Vagina (tissue), 2 donors: ENCODE data around the gene SPHK1.

Experiments used
- POLR2A ChIP-seq, 2 donors: fragments of 450-650 bp; IDR thresholded peaks; one replicate each; pipeline ENCODE4 v1.6.1; 2017; ENCODE audit warnings: antibody characterized with exemption in 2 of 2, mild to moderate bottlenecking in 2 of 2, moderate library complexity in 2 of 2
- TF ChIP-seq, protein P1 (sequence below), 3 experiments: fragments of 450-650 bp in 2 of 3; fragments of 200-600 bp in 1 of 3; sonication (generic) in 1 of 3; IDR thresholded peaks; one replicate each; pipeline ENCODE4 v1.5.1; 2017 to 2019; ENCODE audit warnings: antibody characterized with exemption in 3 of 3, mild to moderate bottlenecking in 2 of 3, moderate library complexity in 2 of 3

DNA sequence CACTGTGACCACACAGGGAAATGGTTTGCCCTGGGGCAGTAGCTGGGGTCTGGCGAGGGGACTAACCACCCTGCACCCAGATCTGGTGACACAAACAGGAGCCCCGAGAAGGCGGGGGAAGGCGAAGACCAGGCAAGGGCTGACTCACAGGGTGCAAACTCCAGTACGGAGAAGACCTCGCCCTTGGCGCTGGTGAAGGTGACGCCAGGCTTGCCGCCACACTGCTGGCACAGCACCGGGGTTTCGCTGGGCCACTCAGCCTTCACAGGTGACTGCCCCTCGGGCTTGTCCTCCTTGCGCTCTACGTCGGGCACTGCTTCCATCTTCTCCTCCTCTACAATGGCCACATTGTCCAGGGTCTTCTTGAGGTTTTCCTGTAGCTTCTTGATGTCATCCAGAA lies 11.6 kb downstream of the SPHK1 start:
- TF ChIP-seq, protein P1, sequence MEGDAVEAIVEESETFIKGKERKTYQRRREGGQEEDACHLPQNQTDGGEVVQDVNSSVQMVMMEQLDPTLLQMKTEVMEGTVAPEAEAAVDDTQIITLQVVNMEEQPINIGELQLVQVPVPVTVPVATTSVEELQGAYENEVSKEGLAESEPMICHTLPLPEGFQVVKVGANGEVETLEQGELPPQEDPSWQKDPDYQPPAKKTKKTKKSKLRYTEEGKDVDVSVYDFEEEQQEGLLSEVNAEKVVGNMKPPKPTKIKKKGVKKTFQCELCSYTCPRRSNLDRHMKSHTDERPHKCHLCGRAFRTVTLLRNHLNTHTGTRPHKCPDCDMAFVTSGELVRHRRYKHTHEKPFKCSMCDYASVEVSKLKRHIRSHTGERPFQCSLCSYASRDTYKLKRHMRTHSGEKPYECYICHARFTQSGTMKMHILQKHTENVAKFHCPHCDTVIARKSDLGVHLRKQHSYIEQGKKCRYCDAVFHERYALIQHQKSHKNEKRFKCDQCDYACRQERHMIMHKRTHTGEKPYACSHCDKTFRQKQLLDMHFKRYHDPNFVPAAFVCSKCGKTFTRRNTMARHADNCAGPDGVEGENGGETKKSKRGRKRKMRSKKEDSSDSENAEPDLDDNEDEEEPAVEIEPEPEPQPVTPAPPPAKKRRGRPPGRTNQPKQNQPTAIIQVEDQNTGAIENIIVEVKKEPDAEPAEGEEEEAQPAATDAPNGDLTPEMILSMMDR (IDR thresholded peaks at IDR 0.05): no peak
- no peak for TF ChIP-seq POLR2A (IDR thresholded peaks at IDR 0.05)
